H1 (cell line): ENCODE measurements around the gene LYPD6B.

Experiments used
- BCL11A ChIP-seq, 2 experiments: IDR thresholded peaks; one replicate each; pipeline ENCODE4 v1.6.1; 2011; ENCODE audit warnings: low read depth in 2 of 2, low read length in 2 of 2, mild to moderate bottlenecking in 2 of 2
- CBX5 ChIP-seq: fragments of 300-800, 300-1000 bp; sonication (generic); IDR thresholded peaks from 2 replicates; pipeline ENCODE4 v1.7.1; 2016; ENCODE audit warnings: antibody characterized with exemption, low read length, low read depth
- EZH2 ChIP-seq: fragments of 200-600 bp; sonication (generic); IDR thresholded peaks from 2 replicates; pipeline ENCODE4 v1.7.1; 2012; ENCODE audit warnings: low read depth, mild to moderate bottlenecking, moderate library complexity, low read length, inconsistent platforms; ENCODE audit not compliant: severe bottlenecking
- POLR2AphosphoS5 ChIP-seq: IDR thresholded peaks from 2 replicates; pipeline ENCODE4 v1.6.1; 2011; ENCODE audit warnings: low read depth, low read length
- SIX5 ChIP-seq: IDR thresholded peaks from 2 replicates; pipeline ENCODE4 v1.6.1; 2011; ENCODE audit warnings: mild to moderate bottlenecking, low read depth, low read length
- TBP ChIP-seq: IDR thresholded peaks from 2 replicates; pipeline ENCODE4 v1.6.1; 2011; ENCODE audit warnings: low read depth, low read length, improper control_type of control experiment
- TEAD4 ChIP-seq: IDR thresholded peaks from 2 replicates; pipeline ENCODE4 v1.6.1; 2012; ENCODE audit warnings: low read depth, low read length, inconsistent platforms, mixed read lengths
- TF ChIP-seq, protein P1 (sequence below), 3 experiments: IDR thresholded peaks; 1 replicate in 2 of 3; 2 replicates in 1 of 3; pipeline versions ENCODE4 v1.5.1 to v1.6.1; 2011; ENCODE audit warnings: low read length in 3 of 3, mild to moderate bottlenecking in 3 of 3, inconsistent platforms in 2 of 3, low read depth in 1 of 3, moderate library complexity in 1 of 3; ENCODE audit not compliant: insufficient read depth in 1 of 3; ENCODE audit errors: control extremely low read depth in 1 of 3

DNA sequence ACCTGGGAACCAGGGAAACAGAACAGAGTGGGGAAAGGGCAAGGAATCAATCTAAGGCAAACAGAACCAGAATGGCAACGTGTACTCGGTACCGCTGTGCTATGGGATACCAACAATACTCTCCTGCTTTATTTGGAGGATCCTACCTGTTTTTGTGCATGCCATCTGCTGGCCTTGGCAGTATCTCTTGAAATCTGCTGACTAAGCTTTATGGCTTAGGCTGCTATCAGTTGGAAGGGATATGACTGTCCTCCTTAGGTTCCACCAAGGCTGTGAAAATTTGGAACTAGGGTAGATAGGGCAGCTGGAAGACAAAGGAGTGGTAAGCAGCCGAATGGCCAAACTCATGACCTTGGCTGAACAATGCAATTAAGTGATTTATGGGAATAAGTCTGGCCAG is 220.6 kb downstream of the LYPD6B start:
- TF ChIP-seq SIX5 (no peak), TBP (no peak), POLR2AphosphoS5 (no peak), EZH2 (no peak), BCL11A (IDR thresholded peaks at IDR 0.05; ENCODE audit: low read depth in 2 of 2, low read length in 2 of 2) (no peak), CBX5 (no peak), TEAD4 (no peak)
- TF ChIP-seq, protein P1, sequence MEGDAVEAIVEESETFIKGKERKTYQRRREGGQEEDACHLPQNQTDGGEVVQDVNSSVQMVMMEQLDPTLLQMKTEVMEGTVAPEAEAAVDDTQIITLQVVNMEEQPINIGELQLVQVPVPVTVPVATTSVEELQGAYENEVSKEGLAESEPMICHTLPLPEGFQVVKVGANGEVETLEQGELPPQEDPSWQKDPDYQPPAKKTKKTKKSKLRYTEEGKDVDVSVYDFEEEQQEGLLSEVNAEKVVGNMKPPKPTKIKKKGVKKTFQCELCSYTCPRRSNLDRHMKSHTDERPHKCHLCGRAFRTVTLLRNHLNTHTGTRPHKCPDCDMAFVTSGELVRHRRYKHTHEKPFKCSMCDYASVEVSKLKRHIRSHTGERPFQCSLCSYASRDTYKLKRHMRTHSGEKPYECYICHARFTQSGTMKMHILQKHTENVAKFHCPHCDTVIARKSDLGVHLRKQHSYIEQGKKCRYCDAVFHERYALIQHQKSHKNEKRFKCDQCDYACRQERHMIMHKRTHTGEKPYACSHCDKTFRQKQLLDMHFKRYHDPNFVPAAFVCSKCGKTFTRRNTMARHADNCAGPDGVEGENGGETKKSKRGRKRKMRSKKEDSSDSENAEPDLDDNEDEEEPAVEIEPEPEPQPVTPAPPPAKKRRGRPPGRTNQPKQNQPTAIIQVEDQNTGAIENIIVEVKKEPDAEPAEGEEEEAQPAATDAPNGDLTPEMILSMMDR (IDR thresholded peaks at IDR 0.05; ENCODE audit: control extremely low read depth in 1 of 3, insufficient read depth in 1 of 3, low read depth in 1 of 3, low read length in 3 of 3): no peak
